HG02798 (cell line): ENCODE results near the gene KIF14.
"Not testable (repeated sequence)": the region's sequence is repeated elsewhere in the genome, so short reads cannot be mapped to it uniquely, and the experiment has no call there.

ENCODE experiments used
- ATAC-seq: cut with Tn5 transposase; IDR thresholded peaks from one replicate; pipeline ENCODE4 v1.9.1; 2021; ENCODE audit warnings: mild to moderate bottlenecking; ENCODE audit not compliant: unreplicated experiment, poor library complexity

KIF14 gene

DNA sequence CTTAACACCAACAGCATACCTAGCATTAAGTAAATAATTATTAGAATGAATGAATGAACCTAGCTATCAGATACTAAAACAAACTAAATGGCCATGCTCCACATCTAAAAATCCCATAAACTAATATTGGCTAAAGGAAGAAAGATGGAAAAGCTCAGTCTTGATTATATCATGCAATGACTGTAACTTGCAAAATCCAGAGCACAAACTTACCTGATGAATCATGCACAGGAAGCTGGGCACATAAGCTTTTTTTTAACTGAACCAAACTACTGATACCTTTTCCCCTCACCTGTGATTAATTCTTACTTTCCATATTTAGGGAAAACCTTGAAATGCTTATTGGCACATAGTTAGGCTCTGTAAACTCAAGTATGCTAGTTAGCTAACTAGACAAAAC lies 70.2 kb downstream of the KIF14 start:
- no peak for ATAC-seq

DNA sequence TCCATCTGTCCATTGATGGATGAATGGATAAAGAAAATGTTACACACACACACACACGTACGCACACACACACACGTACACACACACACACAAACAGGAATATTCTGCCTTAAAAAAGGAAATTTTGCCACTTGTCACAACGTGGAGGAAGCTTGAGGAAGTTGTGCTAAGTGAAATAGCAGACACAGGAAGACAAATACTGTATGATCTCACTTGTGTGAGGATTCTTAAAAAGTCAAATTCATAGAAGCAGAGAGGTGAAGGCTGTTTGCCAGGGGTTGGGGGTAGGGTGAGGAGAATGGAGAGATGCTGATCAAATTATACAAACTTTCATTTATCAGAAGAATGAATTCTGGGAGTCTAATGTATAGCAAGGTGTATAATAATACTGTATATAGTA lies 73.2 kb downstream of the KIF14 start:
- ATAC-seq: no peak

DNA sequence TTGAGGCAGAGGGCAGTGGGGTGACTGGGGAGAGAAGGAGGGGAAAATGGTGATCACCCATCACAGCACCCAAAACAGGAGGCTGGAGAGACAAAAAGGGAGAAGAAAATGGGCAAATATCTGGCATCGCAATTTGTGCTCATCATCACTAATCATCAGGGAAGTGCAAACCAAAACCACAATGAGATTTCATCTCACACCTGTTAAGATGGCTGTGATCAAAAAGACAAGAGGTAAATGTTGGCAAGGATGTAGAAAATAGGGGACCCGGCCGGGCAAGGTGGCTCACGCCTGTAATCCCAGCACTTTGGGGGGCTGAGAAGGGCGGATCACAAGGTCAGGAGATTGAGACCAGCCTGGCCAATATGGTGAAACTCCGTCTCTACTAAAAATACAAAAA lies 74.0 kb downstream of the KIF14 start:
- ATAC-seq: no peak

DNA sequence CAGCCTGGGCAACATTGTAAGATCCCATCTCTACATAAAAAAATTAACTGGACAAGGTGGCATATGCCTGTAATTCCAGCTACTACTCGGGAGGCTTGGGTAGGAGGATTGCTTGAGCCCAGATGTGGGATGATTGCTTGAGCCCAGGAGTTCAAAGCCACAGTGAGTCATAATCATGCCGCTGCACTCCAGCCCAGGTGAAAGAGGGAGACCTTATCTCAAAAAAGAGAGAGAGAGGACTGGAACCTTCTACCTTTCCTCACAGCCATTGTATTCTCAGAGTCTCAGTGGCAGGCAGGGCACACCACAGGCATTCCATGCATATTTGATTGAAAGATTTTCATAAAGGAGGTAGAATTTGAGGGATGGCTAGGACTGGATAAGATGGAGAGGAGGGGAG lies 78.4 kb downstream of the KIF14 start:
- no peak for ATAC-seq

- ATAC-seq: no peak
Observed at GRCh38 chr1:200540281-200540680, 80.3 kb downstream of the KIF14 start.

GRCh38 chr1:200538179-200538578 lies 82.4 kb downstream of the KIF14 start:
- no peak for ATAC-seq

- ATAC-seq: peak; percentile 78
Observed at GRCh38 chr1:200535605-200536004, 84.9 kb downstream of the KIF14 start.

GRCh38 chr1:200530623-200531261 lies 89.8 kb downstream of the KIF14 start:
- no peak for ATAC-seq

DNA sequence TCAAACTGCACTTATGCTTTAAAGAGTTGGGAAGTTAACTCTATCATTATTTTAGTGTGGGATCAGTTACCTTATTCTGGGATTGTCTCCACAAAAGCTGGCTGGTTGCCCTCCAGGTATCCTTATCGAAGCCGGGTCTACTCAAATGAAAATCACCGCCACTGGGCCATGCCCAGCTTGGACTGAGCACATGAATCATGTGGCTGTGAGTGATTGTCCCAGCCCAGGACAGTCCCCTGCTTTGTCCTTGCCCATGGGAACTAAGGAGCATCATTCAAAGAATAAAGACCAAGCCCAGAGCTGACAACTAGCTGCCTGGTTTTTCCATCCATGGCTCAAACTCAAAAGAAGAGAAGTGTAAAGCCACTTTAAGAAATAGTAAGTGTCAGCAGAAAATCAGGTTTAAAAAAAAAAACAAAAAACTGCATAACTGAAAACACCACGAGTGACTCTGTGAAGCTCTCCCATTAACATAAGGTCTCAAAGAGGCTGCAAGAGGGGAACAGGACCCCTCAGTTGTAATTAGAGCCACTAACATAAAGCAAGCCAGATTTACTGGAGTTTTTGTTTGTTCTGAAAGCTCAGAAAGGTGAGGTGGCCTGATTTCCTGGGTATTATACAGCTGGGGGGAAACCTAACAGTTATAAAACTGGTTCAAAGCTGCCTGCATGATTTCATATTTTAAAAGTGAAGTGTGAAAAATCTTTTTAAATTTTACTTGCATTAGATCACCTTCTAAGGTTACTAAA lies 91.5 kb downstream of the KIF14 start:
- ATAC-seq: no peak

DNA sequence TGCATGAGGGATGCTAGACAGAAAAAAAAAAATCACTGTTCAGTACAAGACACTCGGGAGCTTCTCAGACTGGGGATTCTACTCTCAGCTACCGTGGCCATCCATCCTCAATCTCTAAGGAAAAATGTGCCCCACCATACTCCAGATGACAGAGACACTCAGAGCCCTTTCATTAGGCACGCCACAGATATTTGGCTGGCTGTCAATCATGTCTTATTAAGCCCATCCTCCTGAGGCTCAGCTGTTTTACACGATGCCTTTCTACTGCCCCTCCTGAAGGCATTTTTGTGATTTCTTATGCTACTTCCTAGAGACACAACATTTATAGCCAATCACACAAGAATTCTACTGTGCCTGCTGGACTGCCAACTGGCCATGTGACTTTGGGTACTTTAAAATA lies 92.9 kb downstream of the KIF14 start:
- ATAC-seq: no peak

- peak; percentile 51 for ATAC-seq
Observed at GRCh38 chr1:200526709-200527612, 93.6 kb downstream of the KIF14 start.

GRCh38 chr1:200525090-200525987 lies 95.2 kb downstream of the KIF14 start:
- ATAC-seq: no peak

- ATAC-seq: not testable (repeated sequence)
Observed at GRCh38 chr1:200524551-200524950, 96.0 kb downstream of the KIF14 start.

GRCh38 chr1:200524092-200524491 lies 96.5 kb downstream of the KIF14 start:
- no peak for ATAC-seq

DNA sequence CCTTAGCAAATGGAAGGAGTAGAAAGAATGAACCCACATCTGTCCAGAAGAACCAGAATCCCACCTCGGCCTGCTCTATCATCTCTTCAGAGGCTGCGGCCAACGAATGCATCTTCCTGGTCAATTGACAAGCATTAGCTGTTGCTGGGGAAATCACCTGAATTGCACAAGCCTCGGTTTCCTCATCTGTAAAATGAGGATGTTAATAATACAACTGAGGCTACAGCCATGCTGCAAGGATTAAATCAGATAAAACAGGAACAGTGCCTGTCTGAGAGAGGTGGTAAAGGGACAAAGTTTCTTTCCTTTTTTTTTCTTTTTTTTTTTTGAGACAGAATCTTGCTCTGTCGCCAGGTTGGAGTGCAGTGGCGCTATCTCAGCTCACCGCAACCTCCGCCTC lies 99.8 kb downstream of the KIF14 start:
- ATAC-seq: no peak

GRCh38 chr1:200518524-200518923 lies 102.0 kb downstream of the KIF14 start:
- no peak for ATAC-seq

DNA sequence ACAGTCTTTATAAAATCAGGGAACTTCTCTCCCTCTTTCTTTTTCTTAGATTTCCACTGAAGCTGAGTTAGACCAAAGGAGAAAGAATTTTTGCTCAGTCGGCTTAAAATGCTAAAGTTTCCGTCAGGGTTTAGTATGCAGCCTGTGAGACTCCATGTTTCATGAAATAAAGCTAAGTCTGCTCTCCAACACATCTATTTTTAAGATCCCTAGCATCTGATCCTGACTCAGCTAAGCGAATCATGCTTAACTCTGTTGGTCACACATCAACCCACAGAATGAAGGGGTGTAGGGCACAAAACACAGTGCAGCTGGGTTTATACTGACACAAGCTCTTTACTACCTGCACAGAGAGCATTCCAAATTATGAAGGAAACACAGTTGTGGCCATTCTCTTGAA lies 108.4 kb downstream of the KIF14 start:
- no peak for ATAC-seq

GRCh38 chr1:200510228-200510623 lies 110.3 kb downstream of the KIF14 start:
- ATAC-seq: peak; percentile 91

DNA sequence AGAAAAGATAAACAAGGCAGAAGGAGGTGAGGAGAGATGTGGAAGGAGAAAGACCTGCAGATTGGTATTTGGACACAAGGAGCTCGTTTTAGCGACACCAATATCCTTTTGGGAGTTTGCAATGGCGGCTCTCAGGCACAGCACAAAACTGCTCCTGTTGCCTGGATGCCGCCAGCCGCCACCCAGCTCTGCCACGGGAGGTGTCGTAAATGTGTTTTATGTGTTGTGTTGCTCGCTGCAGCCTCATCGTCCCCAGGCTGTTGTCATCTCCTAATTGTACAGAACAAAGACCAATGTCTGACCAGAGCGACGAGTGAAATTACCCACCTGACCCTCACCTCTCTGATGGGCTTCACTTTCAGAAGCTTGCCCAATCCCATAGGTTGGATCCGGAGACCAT lies 114.1 kb downstream of the KIF14 start:
- no peak for ATAC-seq

DNA sequence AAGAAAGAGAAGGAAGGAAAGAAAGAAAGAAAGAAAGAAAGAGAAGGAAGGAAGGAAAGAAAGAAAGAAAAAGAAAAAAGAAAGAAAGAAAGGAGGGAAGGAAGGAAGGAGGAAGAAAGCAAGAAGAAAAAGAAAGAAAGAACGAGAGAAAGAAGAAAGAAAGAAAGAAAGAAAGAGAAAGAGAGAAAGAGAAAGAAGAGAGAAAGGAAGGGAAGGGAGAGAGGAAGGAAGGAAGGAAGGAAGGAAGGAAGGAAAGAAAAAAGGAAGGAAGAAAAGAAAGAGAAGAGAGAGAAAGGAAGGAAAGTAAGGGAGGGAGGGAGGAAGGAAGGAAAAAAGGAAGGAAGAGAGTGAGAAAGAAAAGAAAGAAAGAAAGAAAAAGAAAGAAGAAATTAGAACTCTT lies 115.3 kb downstream of the KIF14 start:
- no peak for ATAC-seq
